Aorta (tissue), 5 donors: ENCODE measurements around the gene CLCN2. TPM values are rescaled to one million over a fixed set of nuclear protein-coding genes. Genes with fewer than 3 reads are reported as not detected.

ENCODE experiments used
- ATAC-seq: fragments of 200-7000 bp; cut with Tn5 transposase; one replicate; pipeline ENCODE4 v1.9.1; 2022; ENCODE audit warnings: moderate library complexity; ENCODE audit not compliant: low FRiP score
- DNase-seq, 2 donors: peaks; one replicate each; pipeline ENCODE4 v3.0.0-alpha.2; 2020
- H3K27ac ChIP-seq, 2 donors: one replicate each; pipeline ENCODE4 v1.5.1; 2013; ENCODE audit warnings: low read length in 2 of 2, mild to moderate bottlenecking in 2 of 2, moderate library complexity in 2 of 2, control low read depth in 1 of 2, inconsistent platforms in 1 of 2, low read depth in 1 of 2
- H3K27me3 ChIP-seq, 2 donors: one replicate each; pipeline ENCODE4 v1.6.1; 2013; ENCODE audit warnings: control low read depth in 1 of 2, low read length in 1 of 2, mild to moderate bottlenecking in 1 of 2, moderate library complexity in 1 of 2; ENCODE audit not compliant: insufficient read depth in 2 of 2, control insufficient read depth in 1 of 2
- H3K36me3 ChIP-seq, 2 donors: one replicate each; pipeline ENCODE4 v1.6.1; 2013; ENCODE audit warnings: control low read depth in 1 of 2, low read length in 1 of 2, mild to moderate bottlenecking in 1 of 2; ENCODE audit not compliant: insufficient read depth in 2 of 2, control insufficient read depth in 1 of 2
- H3K4me1 ChIP-seq, 2 donors: one replicate each; pipeline ENCODE4 v1.6.1; 2013; ENCODE audit warnings: low read length in 2 of 2, control low read depth in 1 of 2, mild to moderate bottlenecking in 1 of 2, moderate library complexity in 1 of 2; ENCODE audit not compliant: insufficient read depth in 2 of 2, control insufficient read depth in 1 of 2
- H3K4me3 ChIP-seq, 2 donors: one replicate each; pipeline ENCODE4 v1.5.1; 2013; ENCODE audit warnings: low read length in 2 of 2, control low read depth in 1 of 2, mild to moderate bottlenecking in 1 of 2
- H3K9me3 ChIP-seq: one replicate; pipeline ENCODE4 v1.6.1; 2013; ENCODE audit warnings: mild to moderate bottlenecking, low read length; ENCODE audit not compliant: control insufficient read depth
- WGBS, 2 donors: extraction: QIAGEN DNeasy Blood & Tissue Kit; methylation state at CpG; one replicate each; pipeline ENCODE4 v1.1.7; 2013; 5-methylcytosine and 5-hydroxymethylcytosine counted together
- intact Hi-C, 2 donors: fragments of 100-400 bp; cut with DNase I; formaldehyde crosslinking; loops; one replicate each; pipeline versions ENCODE4 v1.14.2 to v1.15.0; 2022
- polyA plus RNA-seq, 2 donors: library from polyadenylated mRNA; stranded (reverse); fragments of 200-250 nt; gene quantifications; one replicate each; pipeline ENCODE4 v1.2.3, GENCODE V29; 2013
- total RNA-seq, 2 donors: library from RNA; stranded (reverse); fragmentation: NEBNext Ultra II Directional; extraction: Animal tissue kit (Norgen Biotek cat#: 25700); gene quantifications; one replicate each; pipeline ENCODE4 v1.2.1, GENCODE V29; 2021
- donor health status: healthy with polysubstance abuse.
- donor health status: Bipolar disorder and iron deficiency.
- donor health status: DM: no; HTN: no; CAD: no.
- donor health status: DM: no; HTN: no; CAD: no.
- donor health status: DM: yes; HTN: yes; CAD: no.

The CLCN2 gene
- total and polyA plus RNA-seq, 4 donors = 4.1 to 14.5 (median 5.4) TPM

DNA sequence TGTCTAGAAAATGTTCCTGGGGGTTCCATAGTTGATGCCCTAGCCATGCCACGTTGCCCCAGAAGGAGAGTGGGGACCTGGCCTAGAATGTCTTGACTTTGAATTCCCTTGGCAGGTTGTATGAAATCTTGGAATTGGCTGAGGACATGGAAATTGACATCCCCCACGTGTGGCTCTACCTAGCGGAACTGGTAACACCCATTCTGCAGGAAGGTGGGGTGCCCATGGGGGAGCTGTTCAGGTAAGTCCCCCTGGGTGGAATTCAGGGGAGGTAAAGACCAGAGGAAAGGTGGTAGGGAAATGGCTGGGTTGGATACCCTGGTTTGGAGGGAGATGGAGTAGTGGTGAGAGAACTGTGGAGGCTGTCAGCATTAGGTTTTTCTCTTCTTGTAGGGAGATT is 32.9 kb downstream of the CLCN2 start:
- Histone ChIP-seq H3K9me3 (no peaks in the 10 kb centered on the region), H3K36me3 (peaks cover 14 to 32% of the 10 kb centered on the region in 2 donors), H3K4me3 (no peak overlapping the region), H3K27ac (no peak overlapping the region), H3K4me1 (no peaks in the 10 kb centered on the region), H3K27me3 (no peaks in the 10 kb centered on the region)
- WGBS, 2 donors = 56 to 66% methylated on average over 3 of the region's 3 CpGs
- intact Hi-C loops = no loop called here
- DNase-seq = no peak
- ATAC-seq = no peak

DNA sequence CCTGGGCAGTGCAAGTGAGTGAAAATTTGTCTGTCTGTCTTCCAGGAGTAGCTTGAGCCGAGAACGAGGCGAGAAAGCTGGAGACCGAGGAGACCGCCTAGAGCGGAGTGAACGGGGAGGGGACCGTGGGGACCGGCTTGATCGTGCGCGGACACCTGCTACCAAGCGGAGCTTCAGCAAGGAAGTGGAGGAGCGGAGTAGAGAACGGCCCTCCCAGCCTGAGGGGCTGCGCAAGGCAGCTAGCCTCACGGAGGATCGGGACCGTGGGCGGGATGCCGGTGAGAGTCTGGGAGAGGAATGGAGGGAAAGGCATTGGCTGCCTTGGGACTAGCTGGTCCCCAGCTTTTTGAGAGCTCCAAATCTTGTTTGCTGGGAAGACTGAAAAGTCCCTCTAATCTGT is 34.2 kb downstream of the CLCN2 start:
- H3K4me1 ChIP-seq = no peaks in the 10 kb centered on the region
- intact Hi-C loops = no loop called here
- H3K36me3 ChIP-seq = peaks cover 10 to 42% of the 10 kb centered on the region in 2 donors
- H3K27ac ChIP-seq = no peak overlapping the region
- no peak for ATAC-seq
- DNase-seq = no peak
- H3K4me3 ChIP-seq = no peak overlapping the region
- no peaks in the 10 kb centered on the region for H3K27me3 ChIP-seq
- H3K9me3 ChIP-seq = no peaks in the 10 kb centered on the region
- WGBS, 2 donors = 91 to 93% methylated on average over 21 of the region's 21 CpGs

DNA sequence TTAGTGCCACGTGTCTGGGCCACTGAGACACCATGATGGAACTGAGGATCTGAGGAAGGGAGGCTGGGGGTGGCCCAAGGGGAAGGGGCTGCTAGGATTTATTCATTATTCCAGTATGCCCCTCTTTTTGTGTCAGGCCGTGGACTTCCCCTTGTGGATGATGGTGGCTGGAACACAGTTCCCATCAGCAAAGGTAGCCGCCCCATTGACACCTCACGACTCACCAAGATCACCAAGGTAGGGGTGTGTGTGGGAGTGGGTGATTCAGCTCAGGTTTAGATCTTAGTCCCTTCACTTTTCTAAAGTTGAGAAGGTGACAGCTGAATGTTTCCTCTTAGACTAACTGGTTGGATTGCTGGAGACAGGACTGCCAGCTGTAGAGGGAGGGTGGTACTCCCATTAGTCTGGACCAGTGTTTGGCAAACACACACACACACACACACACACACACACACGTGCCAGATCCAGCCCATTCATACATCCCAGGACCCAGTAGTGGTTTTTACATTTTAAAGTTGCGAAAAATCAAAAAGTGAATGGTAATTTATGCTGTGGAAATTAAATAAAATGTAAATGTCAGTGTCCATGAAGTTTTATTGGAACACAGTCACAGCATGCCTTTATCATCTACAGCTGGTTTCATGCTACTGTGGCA is 35.6 kb downstream of the CLCN2 start:
- Histone ChIP-seq H3K27ac (no peak overlapping the region), H3K4me3 (no peak overlapping the region), H3K9me3 (no peaks in the 10 kb centered on the region), H3K27me3 (no peaks in the 10 kb centered on the region), H3K4me1 (no peaks in the 10 kb centered on the region), H3K36me3 (peaks cover 5 to 46% of the 10 kb centered on the region in 2 donors)
- no peak for ATAC-seq
- intact Hi-C loops = no loop called here
- no peak for DNase-seq
- 71 to 78% methylated on average over 6 of the region's 6 CpGs for WGBS, 2 donors

DNA sequence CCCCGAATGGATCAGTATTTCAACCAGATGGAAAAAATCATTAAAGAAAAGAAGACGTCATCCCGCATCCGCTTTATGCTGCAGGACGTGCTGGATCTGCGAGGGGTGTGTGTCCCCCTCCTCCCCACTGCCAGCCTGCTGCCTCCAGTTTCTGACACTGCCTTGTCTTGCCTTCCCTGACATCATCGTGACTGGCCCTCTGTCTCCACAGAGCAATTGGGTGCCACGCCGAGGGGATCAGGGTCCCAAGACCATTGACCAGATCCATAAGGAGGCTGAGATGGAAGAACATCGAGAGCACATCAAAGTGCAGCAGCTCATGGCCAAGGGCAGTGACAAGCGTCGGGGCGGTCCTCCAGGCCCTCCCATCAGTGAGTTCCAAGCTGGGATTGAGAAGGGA is 36.1 kb downstream of the CLCN2 start:
- H3K27ac ChIP-seq = no peak overlapping the region
- H3K9me3 ChIP-seq = no peaks in the 10 kb centered on the region
- 86 to 87% methylated on average over 13 of the region's 13 CpGs for WGBS, 2 donors
- H3K4me3 ChIP-seq = no peak overlapping the region
- H3K36me3 ChIP-seq = peaks cover 5 to 46% of the 10 kb centered on the region in 2 donors
- H3K4me1 ChIP-seq = no peaks in the 10 kb centered on the region
- intact Hi-C loops = no loop called here
- DNase-seq = no peak
- no peaks in the 10 kb centered on the region for H3K27me3 ChIP-seq
- ATAC-seq = no peak

DNA sequence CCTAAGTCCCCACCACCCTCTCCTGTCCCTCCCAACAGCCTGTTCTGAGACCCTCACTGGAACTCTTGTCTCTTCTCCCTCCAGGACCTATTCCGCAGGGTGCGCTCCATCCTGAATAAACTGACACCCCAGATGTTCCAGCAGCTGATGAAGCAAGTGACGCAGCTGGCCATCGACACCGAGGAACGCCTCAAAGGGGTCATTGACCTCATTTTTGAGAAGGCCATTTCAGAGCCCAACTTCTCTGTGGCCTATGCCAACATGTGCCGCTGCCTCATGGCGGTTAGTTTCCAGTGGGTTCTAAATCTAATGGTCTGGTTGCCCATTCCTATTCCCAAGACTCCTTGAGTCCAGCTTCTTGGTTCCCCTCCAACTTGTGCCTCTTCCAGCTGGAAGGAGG is 37.7 kb downstream of the CLCN2 start:
- no peaks in the 10 kb centered on the region for H3K4me1 ChIP-seq
- H3K27ac ChIP-seq = no peak overlapping the region
- H3K9me3 ChIP-seq = no peaks in the 10 kb centered on the region
- intact Hi-C loops = no loop called here
- peaks cover 5 to 43% of the 10 kb centered on the region in 2 donors for H3K36me3 ChIP-seq
- ATAC-seq (peak; percentile 2), DNase-seq (no peak)
- no peak overlapping the region for H3K4me3 ChIP-seq
- WGBS, 2 donors = 76 to 77% methylated on average over 8 of the region's 8 CpGs
- H3K27me3 ChIP-seq = no peaks in the 10 kb centered on the region

DNA sequence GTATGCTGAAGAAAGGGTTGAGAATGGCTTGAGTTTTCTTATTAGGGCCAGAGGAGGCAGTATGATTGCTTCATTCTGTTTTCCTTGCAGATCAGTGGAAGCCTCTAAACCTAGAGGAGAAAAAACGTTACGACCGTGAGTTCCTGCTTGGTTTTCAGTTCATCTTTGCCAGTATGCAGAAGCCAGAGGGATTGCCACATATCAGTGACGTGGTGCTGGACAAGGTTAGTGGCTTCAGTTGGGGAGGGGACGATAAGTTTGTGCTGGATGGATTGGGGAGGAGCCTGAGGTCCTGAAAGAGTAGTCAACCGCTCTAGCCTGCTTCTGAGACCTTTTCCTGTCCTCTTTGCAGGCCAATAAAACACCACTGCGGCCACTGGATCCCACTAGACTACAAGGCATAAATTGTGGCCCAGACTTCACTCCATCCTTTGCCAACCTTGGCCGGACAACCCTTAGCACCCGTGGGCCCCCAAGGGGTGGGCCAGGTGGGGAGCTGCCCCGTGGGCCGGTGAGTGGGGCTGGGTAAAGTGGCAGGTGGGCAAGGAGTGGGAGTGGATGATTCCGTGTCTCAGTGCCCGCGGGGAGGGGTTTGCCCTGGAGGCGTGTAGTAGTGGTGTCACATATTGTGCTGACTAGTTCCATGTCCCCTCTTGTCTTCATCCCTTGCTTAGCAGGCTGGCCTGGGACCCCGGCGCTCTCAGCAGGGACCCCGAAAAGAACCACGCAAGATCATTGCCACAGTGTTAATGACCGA is 38.5 kb downstream of the CLCN2 start:
- DNase-seq = peak in 1 of 2 donors; percentile 66
- intact Hi-C loops = no loop called here

DNA sequence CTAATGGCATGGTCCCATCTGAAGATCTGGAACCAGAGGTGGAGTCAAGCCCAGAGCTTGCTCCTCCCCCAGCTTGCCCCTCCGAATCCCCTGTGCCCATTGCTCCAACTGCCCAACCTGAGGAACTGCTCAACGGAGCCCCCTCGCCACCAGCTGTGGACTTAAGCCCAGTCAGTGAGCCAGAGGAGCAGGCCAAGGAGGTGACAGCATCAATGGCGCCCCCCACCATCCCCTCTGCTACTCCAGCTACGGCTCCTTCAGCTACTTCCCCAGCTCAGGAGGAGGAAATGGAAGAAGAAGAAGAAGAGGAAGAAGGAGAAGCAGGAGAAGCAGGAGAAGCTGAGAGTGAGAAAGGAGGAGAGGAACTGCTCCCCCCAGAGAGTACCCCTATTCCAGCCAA is 39.7 kb downstream of the CLCN2 start:
- ATAC-seq (no peak), DNase-seq (no peak)
- no peak overlapping the region for H3K4me3 ChIP-seq
- peaks cover 0 to 3% of the 10 kb centered on the region in 2 donors for H3K4me1 ChIP-seq
- no peaks in the 10 kb centered on the region for H3K27me3 ChIP-seq
- intact Hi-C loops = loop anchor here (2.0 kb wide), 1 partner anchor 13 kb away; no protein-coding TSS in a partner anchor
- no peaks in the 10 kb centered on the region for H3K9me3 ChIP-seq
- peaks cover 5 to 31% of the 10 kb centered on the region in 2 donors for H3K36me3 ChIP-seq
- WGBS, 2 donors = 59 to 65% methylated on average over 4 to 5 of the region's 5 CpGs
- no peak overlapping the region for H3K27ac ChIP-seq

More for the DNA sequence above, 38.5 kb downstream of the CLCN2 start:
- H3K4me3 ChIP-seq = no peak overlapping the region
- ATAC-seq = peak; percentile 63
- peaks cover 5 to 39% of the 10 kb centered on the region in 2 donors for H3K36me3 ChIP-seq
- H3K9me3 ChIP-seq = no peaks in the 10 kb centered on the region
- WGBS, 2 donors = 83 to 86% methylated on average over 20 of the region's 20 CpGs
- H3K4me1 ChIP-seq = no peaks in the 10 kb centered on the region
- H3K27ac ChIP-seq = no peak overlapping the region
- H3K27me3 ChIP-seq = no peaks in the 10 kb centered on the region

DNA sequence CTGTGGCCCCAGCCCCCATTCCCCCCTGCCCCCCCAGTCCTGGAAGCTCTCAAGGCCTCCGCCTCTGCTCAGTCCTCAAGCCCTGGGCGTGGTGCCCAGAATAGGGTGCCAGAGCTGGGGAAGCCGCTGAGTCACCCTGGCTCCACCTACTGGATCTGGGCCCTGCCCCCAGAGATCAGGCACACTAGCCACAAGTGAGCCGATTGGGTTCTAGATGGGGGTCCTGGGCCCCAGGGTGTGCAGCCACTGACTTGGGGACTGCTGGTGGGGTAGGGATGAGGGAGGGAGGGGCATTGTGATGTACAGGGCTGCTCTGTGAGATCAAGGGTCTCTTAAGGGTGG is 41.3 kb downstream of the CLCN2 start:
- intact Hi-C loops = loop anchor here (2.0 kb wide), 1 partner anchor 15 kb away; no protein-coding TSS in a partner anchor
- ATAC-seq (peak; percentile 92), DNase-seq (peak; percentile 98)
- no peaks in the 10 kb centered on the region for H3K9me3 ChIP-seq
- H3K4me1 ChIP-seq = peaks cover 0 to 6% of the 10 kb centered on the region in 2 donors
- 0% methylated on average over 4 of the region's 4 CpGs for WGBS, 2 donors
- no peak overlapping the region for H3K4me3 ChIP-seq
- no peaks in the 10 kb centered on the region for H3K27me3 ChIP-seq
- no peak overlapping the region for H3K27ac ChIP-seq
- peaks cover 5 to 23% of the 10 kb centered on the region in 2 donors for H3K36me3 ChIP-seq

DNA sequence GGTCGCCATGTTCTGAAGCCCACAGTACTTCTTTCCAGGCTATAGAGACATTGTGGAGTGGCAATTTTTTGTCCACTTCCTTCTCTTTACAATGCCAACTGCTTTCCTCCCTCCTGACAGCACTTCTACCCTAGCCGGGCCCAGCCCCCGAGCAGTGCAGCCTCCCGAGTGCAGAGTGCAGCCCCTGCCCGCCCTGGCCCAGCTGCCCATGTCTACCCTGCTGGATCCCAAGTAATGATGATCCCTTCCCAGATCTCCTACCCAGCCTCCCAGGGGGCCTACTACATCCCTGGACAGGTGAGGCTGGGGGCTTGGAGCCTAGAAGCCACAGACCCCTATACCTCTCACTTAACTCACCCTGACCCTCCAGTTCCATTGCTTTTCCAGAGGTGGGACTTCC is 44.2 kb downstream of the CLCN2 start:
- Histone ChIP-seq H3K36me3 (peaks cover 0 to 5% of the 10 kb centered on the region in 2 donors), H3K4me3 (no peak overlapping the region), H3K9me3 (no peaks in the 10 kb centered on the region), H3K4me1 (peaks cover 0 to 6% of the 10 kb centered on the region in 2 donors), H3K27me3 (no peaks in the 10 kb centered on the region), H3K27ac (no peak overlapping the region)
- ATAC-seq (no peak), DNase-seq (peak in 1 of 2 donors; percentile 38)
- 50 to 51% methylated on average over 5 of the region's 5 CpGs for WGBS, 2 donors
- intact Hi-C loops = no loop called here
